Gastroesophageal sphincter (tissue), 4 donors: ENCODE measurements around the gene MYPN. TPM values are rescaled to one million over a fixed set of nuclear protein-coding genes. Genes with fewer than 3 reads are reported as not detected.

Experiments
- ATAC-seq: fragments of 150-250 bp; one replicate; pipeline ENCODE4 v1.9.1; 2016; ENCODE audit warnings: mild to moderate bottlenecking, moderate library complexity
- H3K27ac ChIP-seq, 4 donors: fragments of 200-600 bp; sonication (generic) in 3 of 4; 1 replicate in 3 of 4; 2 replicates in 1 of 4; pipeline ENCODE4 v1.5.1; 2016 to 2019
- H3K27me3 ChIP-seq: fragments of 200-600 bp; sonication (generic); one replicate; pipeline ENCODE4 v1.5.1; 2019
- H3K36me3 ChIP-seq, 2 donors: fragments of 200-600 bp; sonication (generic); one replicate each; pipeline ENCODE4 v1.5.1; 2019; ENCODE audit warnings: control low read depth in 1 of 2
- H3K4me1 ChIP-seq, 3 donors: fragments of 200-600 bp; sonication (generic); 1 replicate in 2 of 3; 2 replicates in 1 of 3; pipeline ENCODE4 v1.5.1; 2016 to 2019; ENCODE audit warnings: control low read depth in 2 of 3
- H3K4me3 ChIP-seq, 2 donors: fragments of 200-600 bp; sonication (generic); one replicate each; pipeline ENCODE4 v1.5.1; 2019; ENCODE audit warnings: mild to moderate bottlenecking in 1 of 2, moderate library complexity in 1 of 2
- H3K9me3 ChIP-seq, 3 donors: fragments of 200-600 bp; sonication (generic); one replicate each; pipeline ENCODE4 v1.5.1; 2017 to 2019; ENCODE audit warnings: control low read depth in 2 of 3
- EP300 ChIP-seq: sonication (generic); formaldehyde crosslinking; IDR thresholded peaks from one replicate; pipeline ENCODE4 v1.6.1; 2017; ENCODE audit warnings: antibody characterized with exemption, mild to moderate bottlenecking
- POLR2A ChIP-seq, 2 donors: fragments of 450-650 bp; IDR thresholded peaks; one replicate each; pipeline ENCODE4 v1.6.1; 2017; ENCODE audit warnings: antibody characterized with exemption in 2 of 2, mild to moderate bottlenecking in 2 of 2, moderate library complexity in 1 of 2
- POLR2AphosphoS5 ChIP-seq: sonication (generic); formaldehyde crosslinking; IDR thresholded peaks from one replicate; pipeline ENCODE4 v1.6.1; 2017; ENCODE audit warnings: antibody characterized with exemption
- WGBS, 2 donors: methylation state at CpG; one replicate each; pipeline ENCODE4 v1.1.5; 2018; ENCODE audit warnings: low coverage in 1 of 2; 5-methylcytosine and 5-hydroxymethylcytosine counted together
- total RNA-seq, 4 donors: library from RNA; depleted of rRNA; stranded (reverse); fragments of >200 nt; gene quantifications; one replicate each; pipeline ENCODE4 v1.1.0, GENCODE V29; 2016
- TF ChIP-seq, protein P1 (sequence below), 4 experiments: fragments of 200-600 bp in 2 of 4; fragments of 450-650 bp in 2 of 4; sonication (generic) in 1 of 4; IDR thresholded peaks; one replicate each; pipeline ENCODE4 v1.5.1; 2017 to 2019; ENCODE audit warnings: antibody characterized with exemption in 4 of 4, mild to moderate bottlenecking in 2 of 4, moderate library complexity in 2 of 4

Gene MYPN
- total RNA-seq, 4 donors from 2014 or later: 0.79 to 1.9 TPM; not detected in 2

GRCh38 chr10:68171539-68172080, 62.3 kb downstream of the MYPN start:
- no peak for ATAC-seq
- Histone ChIP-seq H3K36me3 (no peaks in the 10 kb centered on the region), H3K27ac (no peak overlapping the region), H3K9me3 (no peaks in the 10 kb centered on the region), H3K4me1 (no peaks in the 10 kb centered on the region), H3K4me3 (no peak overlapping the region), H3K27me3 (no peaks in the 10 kb centered on the region)
- WGBS, 2 donors: 89 to 100% methylated on average over 1 of the region's 1 CpG
- TF ChIP-seq, protein P1, sequence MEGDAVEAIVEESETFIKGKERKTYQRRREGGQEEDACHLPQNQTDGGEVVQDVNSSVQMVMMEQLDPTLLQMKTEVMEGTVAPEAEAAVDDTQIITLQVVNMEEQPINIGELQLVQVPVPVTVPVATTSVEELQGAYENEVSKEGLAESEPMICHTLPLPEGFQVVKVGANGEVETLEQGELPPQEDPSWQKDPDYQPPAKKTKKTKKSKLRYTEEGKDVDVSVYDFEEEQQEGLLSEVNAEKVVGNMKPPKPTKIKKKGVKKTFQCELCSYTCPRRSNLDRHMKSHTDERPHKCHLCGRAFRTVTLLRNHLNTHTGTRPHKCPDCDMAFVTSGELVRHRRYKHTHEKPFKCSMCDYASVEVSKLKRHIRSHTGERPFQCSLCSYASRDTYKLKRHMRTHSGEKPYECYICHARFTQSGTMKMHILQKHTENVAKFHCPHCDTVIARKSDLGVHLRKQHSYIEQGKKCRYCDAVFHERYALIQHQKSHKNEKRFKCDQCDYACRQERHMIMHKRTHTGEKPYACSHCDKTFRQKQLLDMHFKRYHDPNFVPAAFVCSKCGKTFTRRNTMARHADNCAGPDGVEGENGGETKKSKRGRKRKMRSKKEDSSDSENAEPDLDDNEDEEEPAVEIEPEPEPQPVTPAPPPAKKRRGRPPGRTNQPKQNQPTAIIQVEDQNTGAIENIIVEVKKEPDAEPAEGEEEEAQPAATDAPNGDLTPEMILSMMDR (IDR thresholded peaks at IDR 0.05): no peak
- TF ChIP-seq POLR2A (IDR thresholded peaks at IDR 0.05) (no peak), POLR2AphosphoS5 (no peak), EP300 (no peak)

GRCh38 chr10:68172324-68172723, 63.0 kb downstream of the MYPN start:
- no peaks in the 10 kb centered on the region for H3K4me1 ChIP-seq
- H3K4me3 ChIP-seq: no peak overlapping the region
- no peaks in the 10 kb centered on the region for H3K27me3 ChIP-seq
- H3K9me3 ChIP-seq: no peaks in the 10 kb centered on the region
- no peak for ATAC-seq
- H3K36me3 ChIP-seq: no peaks in the 10 kb centered on the region
- TF ChIP-seq EP300 (no peak), POLR2AphosphoS5 (no peak), POLR2A (IDR thresholded peaks at IDR 0.05) (no peak)
- TF ChIP-seq, protein P1 (IDR thresholded peaks at IDR 0.05): no peak
- no peak overlapping the region for H3K27ac ChIP-seq
- 77 to 93% methylated on average over 2 of the region's 2 CpGs for WGBS, 2 donors

GRCh38 chr10:68175949-68176348, 66.7 kb downstream of the MYPN start:
- ATAC-seq: no peak
- Histone ChIP-seq H3K27me3 (no peaks in the 10 kb centered on the region), H3K9me3 (no peaks in the 10 kb centered on the region), H3K27ac (no peak overlapping the region), H3K4me1 (no peaks in the 10 kb centered on the region), H3K4me3 (no peak overlapping the region), H3K36me3 (no peaks in the 10 kb centered on the region)
- 16 to 31% methylated on average over 1 of the region's 1 CpG for WGBS, 2 donors
- TF ChIP-seq POLR2AphosphoS5 (no peak), POLR2A (IDR thresholded peaks at IDR 0.05) (no peak), EP300 (no peak)
- TF ChIP-seq, protein P1 (IDR thresholded peaks at IDR 0.05): no peak

GRCh38 chr10:68176797-68177196, 67.5 kb downstream of the MYPN start:
- Histone ChIP-seq H3K4me3 (no peak overlapping the region), H3K9me3 (no peaks in the 10 kb centered on the region), H3K4me1 (no peaks in the 10 kb centered on the region), H3K36me3 (no peaks in the 10 kb centered on the region), H3K27me3 (no peaks in the 10 kb centered on the region), H3K27ac (no peak overlapping the region)
- no peak for ATAC-seq
- no peak for TF ChIP-seq POLR2AphosphoS5
- TF ChIP-seq, protein P1 (IDR thresholded peaks at IDR 0.05): no peak
- TF ChIP-seq POLR2A (IDR thresholded peaks at IDR 0.05): no peak
- no peak for TF ChIP-seq EP300
- WGBS, 2 donors: 88 to 92% methylated on average over 3 to 4 of the region's 4 CpGs

DNA sequence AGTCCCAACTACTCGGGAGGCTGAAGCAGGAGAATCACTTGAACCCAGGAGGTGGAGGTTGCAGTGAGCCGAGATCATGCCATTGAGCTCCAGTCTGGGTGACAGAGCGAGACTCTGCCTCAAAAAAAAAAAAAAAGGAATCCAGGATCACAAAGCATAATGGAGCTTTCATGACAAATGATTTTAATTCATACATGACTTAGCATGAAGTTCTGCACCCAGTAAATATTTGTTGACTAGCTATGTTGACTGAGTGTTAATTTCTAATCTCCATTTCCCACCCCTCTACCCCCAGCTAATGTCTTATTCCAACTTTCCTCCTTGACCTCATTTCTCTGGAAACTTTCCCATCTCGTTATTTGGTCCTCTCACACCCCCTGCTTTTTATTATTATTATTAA, 69.3 kb downstream of the MYPN start:
- Histone ChIP-seq H3K36me3 (no peaks in the 10 kb centered on the region), H3K4me3 (no peak overlapping the region), H3K4me1 (no peaks in the 10 kb centered on the region), H3K27me3 (no peaks in the 10 kb centered on the region), H3K27ac (no peak overlapping the region), H3K9me3 (no peaks in the 10 kb centered on the region)
- no peak for ATAC-seq
- TF ChIP-seq, protein P1 (IDR thresholded peaks at IDR 0.05): no peak
- TF ChIP-seq POLR2AphosphoS5 (no peak), EP300 (no peak), POLR2A (IDR thresholded peaks at IDR 0.05) (no peak)
- WGBS, 2 donors: 60 to 68% methylated on average over 1 to 3 of the region's 4 CpGs
